Muscle of leg (tissue), 11 donors: Measurements from ENCODE around the gene KRT33A. TPM values are rescaled to one million over a fixed set of nuclear protein-coding genes. Genes with fewer than 3 reads are reported as not detected.
"Not testable (repeated sequence)": the region's sequence is repeated elsewhere in the genome, so short reads cannot be mapped to it uniquely, and the experiment has no call there.

Experiments used
- DNase-seq: peaks from one replicate; pipeline ENCODE4 v3.0.0; 2013
- H3K27ac ChIP-seq: one replicate; pipeline ENCODE4 v1.5.1; 2013; ENCODE audit warnings: mild to moderate bottlenecking, low read length, control low read depth
- H3K27me3 ChIP-seq: one replicate; pipeline ENCODE4 v1.6.1; 2013; ENCODE audit warnings: low read length; ENCODE audit not compliant: control insufficient read depth, insufficient read depth
- H3K36me3 ChIP-seq: one replicate; pipeline ENCODE4 v1.6.1; 2013; ENCODE audit warnings: low read length; ENCODE audit not compliant: control insufficient read depth, insufficient read depth
- H3K4me1 ChIP-seq: one replicate; pipeline ENCODE4 v1.6.1; 2013; ENCODE audit warnings: low read length; ENCODE audit not compliant: control insufficient read depth, insufficient read depth
- H3K4me3 ChIP-seq: one replicate; pipeline ENCODE4 v1.5.1; 2013; ENCODE audit warnings: low read length, control low read depth
- H3K9me3 ChIP-seq: replicated peaks from 2 replicates; pipeline ENCODE4 v1.6.1; 2013; ENCODE audit warnings: low read depth, low read length; ENCODE audit not compliant: control insufficient read depth
- WGBS: methylation state at CpG from one replicate; pipeline ENCODE4 v1.1.5; 2013; ENCODE audit warnings: missing lambda C conversion rate; ENCODE audit not compliant: insufficient coverage; 5-methylcytosine and 5-hydroxymethylcytosine counted together
- polyA plus RNA-seq, 8 donors: library from polyadenylated mRNA; unstranded; fragments of 120-200 nt; gene quantifications; one replicate each; pipeline versions ENCODE4 v1.2.1 to v1.2.3, GENCODE V29; 2013; ENCODE audit warnings: inconsistent platforms in 1 of 8, low replicate concordance in 1 of 8; ENCODE audit not compliant: insufficient read length in 8 of 8, insufficient read depth in 1 of 8
- total RNA-seq: library from RNA; stranded (reverse); fragments of 120-200 nt; gene quantifications from one replicate; pipeline ENCODE4 v1.2.4, GENCODE V29; 2013

KRT33A gene
- total and polyA plus RNA-seq, 9 donors: not detected

GRCh38 chr17:41367426-41368075, 16.9 kb upstream of the KRT33A start:
- DNase-seq: peak; percentile 22
- peaks cover 2% of the 10 kb centered on the region for H3K4me1 ChIP-seq
- WGBS: 82% methylated on average over 3 of the region's 10 CpGs
- no peaks in the 10 kb centered on the region for H3K36me3 ChIP-seq
- no peaks in the 10 kb centered on the region for H3K9me3 ChIP-seq
- H3K27ac ChIP-seq: no peak overlapping the region
- peaks cover 4% of the 10 kb centered on the region for H3K27me3 ChIP-seq
- no peak overlapping the region for H3K4me3 ChIP-seq

DNA sequence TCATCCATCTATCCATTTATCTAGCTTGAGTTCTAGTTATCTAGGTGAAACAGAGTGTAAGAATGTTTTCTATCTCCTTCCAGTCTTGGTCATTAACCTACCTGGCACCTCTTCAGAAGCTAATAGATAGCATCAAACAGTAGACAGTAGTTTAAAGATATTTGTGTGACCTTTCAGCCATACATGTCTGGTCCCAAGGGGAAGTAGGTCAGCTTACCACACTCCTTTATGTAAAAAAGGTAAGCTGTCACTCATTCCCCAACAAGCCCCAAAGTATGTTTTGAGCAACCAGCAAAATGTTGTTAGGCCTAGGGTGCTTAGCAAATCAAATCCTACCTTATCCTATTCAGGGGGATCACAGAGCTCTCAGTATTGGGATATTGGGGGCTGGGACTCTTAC, 15.4 kb upstream of the KRT33A start:
- H3K9me3 ChIP-seq: peaks cover 2% of the 10 kb centered on the region
- H3K4me3 ChIP-seq: no peak overlapping the region
- no peaks in the 10 kb centered on the region for H3K36me3 ChIP-seq
- peaks cover 4% of the 10 kb centered on the region for H3K27me3 ChIP-seq
- H3K27ac ChIP-seq: no peak overlapping the region
- peaks cover 2% of the 10 kb centered on the region for H3K4me1 ChIP-seq
- no peak for DNase-seq

- no peak for DNase-seq
- Histone ChIP-seq H3K9me3 (peaks cover 2% of the 10 kb centered on the region), H3K4me1 (peaks cover 2% of the 10 kb centered on the region), H3K27ac (no peak overlapping the region), H3K27me3 (peaks cover 4% of the 10 kb centered on the region), H3K4me3 (no peak overlapping the region), H3K36me3 (no peaks in the 10 kb centered on the region)
- WGBS: 86% methylated on average over 1 of the region's 2 CpGs
These were observed 13.3 kb upstream of the KRT33A start for GRCh38 chr17:41363881-41364280.

DNA sequence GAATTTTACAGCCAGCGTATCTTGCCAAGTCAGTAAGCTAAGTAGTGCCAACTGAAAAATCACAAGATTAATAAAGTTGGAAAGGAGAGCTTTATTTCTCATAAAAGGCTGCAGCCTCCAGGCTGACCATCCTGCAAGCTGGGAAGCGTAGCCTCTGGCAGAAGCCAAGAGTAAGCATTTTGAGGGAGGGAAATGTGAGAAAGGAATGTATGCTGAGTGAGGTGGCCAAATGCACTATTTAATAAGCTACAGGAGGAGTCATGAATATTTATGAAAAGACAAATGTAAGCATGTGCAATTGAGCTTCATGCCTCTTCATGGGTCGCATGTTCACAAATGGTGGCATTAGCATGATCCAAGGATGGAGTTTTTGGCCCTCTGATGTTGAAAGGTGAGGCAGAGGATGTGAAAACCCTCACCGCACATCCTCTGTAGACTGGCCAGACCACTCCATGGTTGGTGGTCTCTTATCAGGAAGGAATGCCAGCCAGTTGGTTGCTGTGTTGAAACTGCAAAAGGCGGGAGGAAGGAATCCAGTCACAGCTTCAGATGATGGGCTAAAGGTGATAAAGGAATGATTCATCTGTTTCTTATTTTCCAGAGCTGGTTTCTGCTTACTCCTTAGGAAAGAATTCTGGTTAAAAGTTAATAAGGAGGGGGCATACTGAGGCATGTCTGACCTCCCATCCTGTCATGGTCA, 9.8 kb upstream of the KRT33A start:
- Histone ChIP-seq H3K4me3 (no peak overlapping the region), H3K9me3 (peaks cover 2% of the 10 kb centered on the region), H3K4me1 (peaks cover 2% of the 10 kb centered on the region), H3K27me3 (peaks cover 4% of the 10 kb centered on the region), H3K27ac (no peak overlapping the region), H3K36me3 (no peaks in the 10 kb centered on the region)
- no peak for DNase-seq
- WGBS: 76% methylated on average over 4 of the region's 5 CpGs

DNA sequence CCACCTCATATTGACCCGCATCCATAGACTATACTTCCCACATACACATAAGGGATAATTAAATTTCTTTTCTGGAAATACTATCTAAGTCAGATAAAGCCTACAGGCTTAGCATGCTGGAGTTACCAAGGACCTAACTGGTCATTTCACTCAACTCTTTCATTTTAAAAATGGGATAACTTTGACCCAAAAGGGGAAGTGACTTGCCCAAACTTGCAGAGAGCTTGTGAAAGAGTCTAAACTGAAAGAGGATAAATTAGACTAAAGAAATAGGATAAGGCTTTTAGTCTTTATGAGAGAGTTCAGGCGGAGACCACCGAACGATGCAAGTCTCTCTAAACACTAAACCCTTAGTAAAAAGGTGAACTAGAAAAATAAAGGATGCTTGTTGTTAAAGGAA, 3.9 kb upstream of the KRT33A start:
- H3K27ac ChIP-seq: no peak overlapping the region
- no peak for DNase-seq
- no peaks in the 10 kb centered on the region for H3K4me1 ChIP-seq
- no peaks in the 10 kb centered on the region for H3K27me3 ChIP-seq
- H3K9me3 ChIP-seq: no peaks in the 10 kb centered on the region
- no peaks in the 10 kb centered on the region for H3K36me3 ChIP-seq
- WGBS: no CpG with 5 or more reads among the region's 4 CpGs
- no peak overlapping the region for H3K4me3 ChIP-seq

- Histone ChIP-seq H3K9me3 (no peaks in the 10 kb centered on the region), H3K4me1 (no peaks in the 10 kb centered on the region), H3K4me3 (no peak overlapping the region), H3K27ac (no peak overlapping the region), H3K27me3 (no peaks in the 10 kb centered on the region), H3K36me3 (no peaks in the 10 kb centered on the region)
- DNase-seq: no peak
- 93% methylated on average over 2 of the region's 7 CpGs for WGBS
These were observed 2.2 kb upstream of the KRT33A start for GRCh38 chr17:41352597-41353366.

- H3K27me3 ChIP-seq: no peaks in the 10 kb centered on the region
- H3K9me3 ChIP-seq: no peaks in the 10 kb centered on the region
- no peaks in the 10 kb centered on the region for H3K36me3 ChIP-seq
- H3K27ac ChIP-seq: no peak overlapping the region
- no peaks in the 10 kb centered on the region for H3K4me1 ChIP-seq
- H3K4me3 ChIP-seq: no peak overlapping the region
- no peak for DNase-seq
- WGBS: no CpG with 5 or more reads among the region's 2 CpGs
These were observed 549 bp upstream of the KRT33A start for GRCh38 chr17:41351177-41351576.

DNA sequence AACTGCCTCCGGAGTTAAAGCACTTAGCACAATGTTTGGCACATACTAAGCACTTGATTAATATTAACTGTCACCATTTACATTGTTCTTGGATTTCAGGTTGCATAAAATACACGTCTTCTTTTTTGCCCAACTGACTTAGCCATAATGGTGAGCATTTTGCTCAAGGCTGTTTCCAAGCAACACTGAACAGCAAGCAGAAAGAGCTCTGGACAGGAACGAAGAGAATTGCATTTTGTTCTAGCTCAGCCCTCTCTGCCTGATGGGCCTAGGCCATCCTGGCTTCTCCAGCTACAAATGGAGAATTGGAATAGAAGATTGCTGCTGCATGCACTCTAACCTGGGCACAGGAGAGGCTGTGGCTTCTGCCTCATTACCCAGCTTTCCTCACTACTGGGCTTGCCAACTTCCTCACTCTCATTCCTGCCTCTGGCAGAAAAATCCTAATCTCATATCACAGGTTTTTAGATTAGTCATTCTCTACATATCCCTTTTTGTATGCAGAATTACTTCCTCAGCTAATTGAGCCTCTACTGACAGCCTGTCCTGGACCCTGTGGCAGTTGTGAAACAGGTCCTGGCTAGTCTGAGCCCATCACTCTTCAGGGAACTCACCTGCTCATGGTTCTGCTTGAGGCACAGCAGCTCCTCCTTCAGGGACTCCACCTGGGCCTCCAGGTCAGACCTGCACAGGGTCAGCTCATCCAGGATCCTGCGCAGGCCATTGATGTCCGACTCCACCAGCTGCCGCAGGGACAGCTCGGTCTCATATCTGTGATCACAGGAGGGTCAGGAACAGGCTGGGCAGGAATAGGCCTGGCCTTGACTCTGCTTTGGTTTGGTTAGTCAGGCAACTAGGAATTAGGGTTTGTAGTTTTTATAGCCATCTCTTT, 2.5 kb downstream of the KRT33A start:
- no peaks in the 10 kb centered on the region for H3K27me3 ChIP-seq
- H3K27ac ChIP-seq: no peak overlapping the region
- H3K4me3 ChIP-seq: no peak overlapping the region
- 78% methylated on average over 6 of the region's 7 CpGs for WGBS
- DNase-seq: no peak
- no peaks in the 10 kb centered on the region for H3K4me1 ChIP-seq
- no peaks in the 10 kb centered on the region for H3K36me3 ChIP-seq
- H3K9me3 ChIP-seq: no peaks in the 10 kb centered on the region

- WGBS: 70% methylated on average over 8 of the region's 16 CpGs
- H3K4me1 ChIP-seq, H3K27ac ChIP-seq, H3K27me3 ChIP-seq, H3K9me3 ChIP-seq, DNase-seq, H3K4me3 ChIP-seq, H3K36me3 ChIP-seq: not testable (repeated sequence)
These were observed 4.2 kb downstream of the KRT33A start for GRCh38 chr17:41346421-41346820.

GRCh38 chr17:41345992-41346391, 4.6 kb downstream of the KRT33A start:
- Histone ChIP-seq H3K4me1 (no peaks in the 10 kb centered on the region), H3K4me3 (no peak overlapping the region), H3K27me3 (no peaks in the 10 kb centered on the region), H3K27ac (no peak overlapping the region), H3K36me3 (no peaks in the 10 kb centered on the region), H3K9me3 (peaks cover 2% of the 10 kb centered on the region)
- DNase-seq: no peak
- 70% methylated on average over 2 of the region's 3 CpGs for WGBS
